OCI-LY7 (cell line): ENCODE results near the gene SLX4IP. TPM values are rescaled to one million over a fixed set of nuclear protein-coding genes. Genes with fewer than 3 reads are reported as not detected.

Source experiments
- BruUV-seq: library from RNA; stranded (reverse); fragments of 400-500 nt; replicated peaks from 2 replicates; lab custom pipeline; 2021; lab: Mats Ljungman, UMichigan
- CTCF ChIA-PET: fragments of 300-600 bp; sonication (Branson Sonifier 250); formaldehyde crosslinking; loops from one replicate; lab custom pipeline; 2022; ENCODE audit warnings: antibody characterized with exemption; ENCODE audit not compliant: unreplicated experiment; lab: Charles Lee
- POLR2A ChIA-PET: fragments of 300-600 bp; sonication (Branson Sonifier 250); formaldehyde crosslinking; loops from one replicate; lab custom pipeline; 2022; ENCODE audit warnings: antibody characterized with exemption; lab: Charles Lee
- DNase-seq: peaks from one replicate; pipeline ENCODE4 v3.0.0-alpha.2; 2015; ENCODE audit warnings: low spot score
- H2AFZ ChIP-seq: fragments of 200-600 bp; sonication (generic), shearing (Covaris generic); 2 replicates; pipeline ENCODE4 v1.6.1; 2014; ENCODE audit warnings: mild to moderate bottlenecking, antibody characterized with exemption, low read length, moderate library complexity
- H3K27ac ChIP-seq: fragments of 200-600 bp; sonication (generic); 2 replicates; pipeline ENCODE4 v1.5.1; 2014; ENCODE audit warnings: mixed run types, low read depth, mild to moderate bottlenecking, moderate library complexity, low read length, inconsistent platforms; ENCODE audit not compliant: poor library complexity, severe bottlenecking
- H3K36me3 ChIP-seq: fragments of 200-600 bp; sonication (generic); 2 replicates; pipeline ENCODE4 v1.6.1; 2014; ENCODE audit warnings: mild to moderate bottlenecking, antibody characterized with exemption, low read length, moderate library complexity, mixed read lengths; ENCODE audit not compliant: insufficient read depth
- H3K4me1 ChIP-seq: fragments of 200-600 bp; sonication (generic); 2 replicates; pipeline ENCODE4 v1.5.1; 2014; ENCODE audit warnings: mild to moderate bottlenecking, low read length; ENCODE audit not compliant: insufficient read depth, poor library complexity, severe bottlenecking
- H3K4me2 ChIP-seq: fragments of 200-600 bp; sonication (generic); 2 replicates; pipeline ENCODE4 v1.6.1; 2014; ENCODE audit warnings: mild to moderate bottlenecking, low read length
- H3K4me3 ChIP-seq: fragments of 200-600 bp; sonication (generic); 2 replicates; pipeline ENCODE4 v1.5.1; 2014; ENCODE audit warnings: mild to moderate bottlenecking, low read depth, low read length; ENCODE audit not compliant: poor library complexity, severe bottlenecking
- H3K79me2 ChIP-seq: fragments of 200-600 bp; sonication (generic); 2 replicates; pipeline ENCODE4 v1.6.1; 2016; ENCODE audit warnings: low read depth, mild to moderate bottlenecking, low read length, moderate library complexity, mixed read lengths; ENCODE audit not compliant: insufficient read depth
- H3K9me2 ChIP-seq: fragments of 200-600 bp; sonication (generic); 2 replicates; pipeline ENCODE4 v1.6.1; 2016; ENCODE audit warnings: mild to moderate bottlenecking, low read length, mixed read lengths; ENCODE audit not compliant: insufficient read depth
- H3K9me3 ChIP-seq: fragments of 200-600 bp; sonication (generic); 2 replicates; pipeline ENCODE4 v1.6.1; 2014; ENCODE audit warnings: mild to moderate bottlenecking, mixed run types, low read length, mixed read lengths
- H4K20me1 ChIP-seq: fragments of 200-600 bp; sonication (generic); 2 replicates; pipeline ENCODE4 v1.6.1; 2014; ENCODE audit warnings: mild to moderate bottlenecking, antibody characterized with exemption, low read length, moderate library complexity, mixed read lengths; ENCODE audit not compliant: insufficient read depth
- CTCF ChIP-seq: fragments of 200-600 bp; sonication (generic); conservative IDR thresholded peaks from 2 replicates; pipeline ENCODE4 v1.5.1; 2014; ENCODE audit warnings: mild to moderate bottlenecking, antibody characterized with exemption, low read length, moderate library complexity, mixed read lengths
- EZH2phosphoT487 ChIP-seq: fragments of 200-600 bp; sonication (generic); IDR thresholded peaks from 2 replicates; pipeline ENCODE4 v1.6.1; 2018; ENCODE audit warnings: low read depth, borderline replicate concordance, mild to moderate bottlenecking, mixed run types, antibody characterized with exemption, low read length, moderate library complexity, mixed read lengths
- intact Hi-C: fragments of 100-400 bp; cut with micrococcal nuclease; formaldehyde crosslinking; loops from one replicate; pipeline ENCODE4 v1.10.0; 2022; ENCODE audit not compliant: unreplicated experiment
- total RNA-seq, 2 experiments: library from RNA; depleted of rRNA in 1 of 2; stranded (reverse); fragments of >200 nt in 1 of 2; shearing (Covaris generic) in 1 of 2; gene quantifications; 2 replicates each; pipeline ENCODE4 v1.2.3, GENCODE V29; 2014 to 2022

The SLX4IP gene
- total RNA-seq, 2 experiments from 2014 or later = 4.1 to 9.2 TPM

- Histone ChIP-seq H3K4me1 (no peaks in the 10 kb centered on the region), H3K79me2 (no peaks in the 10 kb centered on the region), H2AFZ (no peak overlapping the region), H3K4me2 (no peak overlapping the region), H3K36me3 (peaks cover 3% of the 10 kb centered on the region; the same call in 1 of the 2 replicates), H3K27ac (no peak overlapping the region), H4K20me1 (no peaks in the 10 kb centered on the region), H3K9me3 (no peaks in the 10 kb centered on the region), H3K9me2 (no peaks in the 10 kb centered on the region), H3K4me3 (no peak overlapping the region)
- no peak for DNase-seq
- no TSS peak for BruUV-seq
- CTCF ChIA-PET = interaction anchor here (0.8 kb wide), 1 partner anchor 34 kb away, joined by 3 read pairs; the partner anchor contains the start of gene MKKS
- intact Hi-C loops = no loop called here
- TF ChIP-seq CTCF = no peak
- TF ChIP-seq EZH2phosphoT487 = no peak
- POLR2A ChIA-PET = no interaction called here
These were observed 32.7 kb downstream of the SLX4IP start for GRCh38 chr20:10467681-10468339.

GRCh38 chr20:10468340-10468845, 33.3 kb downstream of the SLX4IP start:
- H3K4me2 ChIP-seq = no peak overlapping the region
- no peak overlapping the region for H3K27ac ChIP-seq
- ChIA-PET POLR2A (no interaction called here), CTCF (interaction anchor here (0.8 kb wide), 1 partner anchor 35 kb away, joined by 3 read pairs; the partner anchor contains the start of gene MKKS)
- peaks cover 3% of the 10 kb centered on the region; the same call in 1 of the 2 replicates for H3K36me3 ChIP-seq
- no peak for DNase-seq
- no peaks in the 10 kb centered on the region for H3K9me2 ChIP-seq
- no peaks in the 10 kb centered on the region for H4K20me1 ChIP-seq
- BruUV-seq = no TSS peak
- no peaks in the 10 kb centered on the region for H3K9me3 ChIP-seq
- H3K4me1 ChIP-seq = no peaks in the 10 kb centered on the region
- H2AFZ ChIP-seq = no peak overlapping the region
- TF ChIP-seq CTCF = no peak
- TF ChIP-seq EZH2phosphoT487 = no peak
- H3K4me3 ChIP-seq = no peak overlapping the region
- no peaks in the 10 kb centered on the region for H3K79me2 ChIP-seq
- intact Hi-C loops = no loop called here

- no TSS peak for BruUV-seq
- H3K4me1 ChIP-seq = no peaks in the 10 kb centered on the region
- H3K27ac ChIP-seq = no peak overlapping the region
- ChIA-PET CTCF (no interaction called here), POLR2A (no interaction called here)
- H4K20me1 ChIP-seq = no peaks in the 10 kb centered on the region
- no peaks in the 10 kb centered on the region for H3K9me2 ChIP-seq
- peaks cover 3% of the 10 kb centered on the region; the same call in 1 of the 2 replicates for H3K36me3 ChIP-seq
- H3K4me2 ChIP-seq = no peak overlapping the region
- TF ChIP-seq EZH2phosphoT487 = no peak
- no peak for TF ChIP-seq CTCF
- DNase-seq = no peak
- intact Hi-C loops = no loop called here
- H2AFZ ChIP-seq = no peak overlapping the region
- H3K4me3 ChIP-seq = no peak overlapping the region
- no peaks in the 10 kb centered on the region for H3K79me2 ChIP-seq
- H3K9me3 ChIP-seq = no peaks in the 10 kb centered on the region
These were observed 34.0 kb downstream of the SLX4IP start for GRCh38 chr20:10469056-10469455.
